ENCODE measurements around the gene LRRC4C. TPM values are rescaled to one million over a fixed set of nuclear protein-coding genes. Genes with fewer than 3 reads are reported as not detected.

LRRC4C gene
- total RNA-seq, 4 donors from 2014 or later = 0.19 to 1.1 TPM; not detected in 2

DNA sequence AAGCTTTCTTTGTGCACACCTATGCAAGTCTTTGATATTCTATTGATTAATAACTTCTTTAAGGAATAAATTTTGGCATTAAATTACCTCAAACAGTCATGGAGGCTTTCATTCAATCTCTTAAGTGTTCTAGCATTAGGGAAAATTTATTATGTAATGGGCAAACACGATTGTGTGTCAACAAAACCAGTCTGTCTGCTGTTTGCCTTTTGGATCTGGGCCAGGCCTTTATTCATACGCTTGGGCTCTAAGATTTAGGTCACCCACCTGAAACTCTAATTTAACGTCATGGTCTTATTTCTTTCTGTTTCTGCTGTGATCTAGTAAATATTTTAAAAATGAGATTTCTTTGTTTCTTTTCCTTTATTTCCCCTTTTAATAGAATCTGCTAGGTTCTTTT, 1270.6 kb downstream of the LRRC4C start:
- WGBS, 2 donors = 32 to 42% methylated on average over 3 of the region's 3 CpGs
- TF ChIP-seq, protein P1, sequence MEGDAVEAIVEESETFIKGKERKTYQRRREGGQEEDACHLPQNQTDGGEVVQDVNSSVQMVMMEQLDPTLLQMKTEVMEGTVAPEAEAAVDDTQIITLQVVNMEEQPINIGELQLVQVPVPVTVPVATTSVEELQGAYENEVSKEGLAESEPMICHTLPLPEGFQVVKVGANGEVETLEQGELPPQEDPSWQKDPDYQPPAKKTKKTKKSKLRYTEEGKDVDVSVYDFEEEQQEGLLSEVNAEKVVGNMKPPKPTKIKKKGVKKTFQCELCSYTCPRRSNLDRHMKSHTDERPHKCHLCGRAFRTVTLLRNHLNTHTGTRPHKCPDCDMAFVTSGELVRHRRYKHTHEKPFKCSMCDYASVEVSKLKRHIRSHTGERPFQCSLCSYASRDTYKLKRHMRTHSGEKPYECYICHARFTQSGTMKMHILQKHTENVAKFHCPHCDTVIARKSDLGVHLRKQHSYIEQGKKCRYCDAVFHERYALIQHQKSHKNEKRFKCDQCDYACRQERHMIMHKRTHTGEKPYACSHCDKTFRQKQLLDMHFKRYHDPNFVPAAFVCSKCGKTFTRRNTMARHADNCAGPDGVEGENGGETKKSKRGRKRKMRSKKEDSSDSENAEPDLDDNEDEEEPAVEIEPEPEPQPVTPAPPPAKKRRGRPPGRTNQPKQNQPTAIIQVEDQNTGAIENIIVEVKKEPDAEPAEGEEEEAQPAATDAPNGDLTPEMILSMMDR (IDR thresholded peaks at IDR 0.05) = no peak
- TF ChIP-seq POLR2A (IDR thresholded peaks at IDR 0.05) = no peak
- intact Hi-C loops (cut with DNase I; ENCODE audit: low total_unique reads) = no loop called here
- DNase-seq (ENCODE audit: low spot score in 2 of 2) = no peak
- H3K4me3 ChIP-seq (ENCODE audit: low read depth, poor library complexity, severe bottlenecking) = no peak overlapping the region

DNA sequence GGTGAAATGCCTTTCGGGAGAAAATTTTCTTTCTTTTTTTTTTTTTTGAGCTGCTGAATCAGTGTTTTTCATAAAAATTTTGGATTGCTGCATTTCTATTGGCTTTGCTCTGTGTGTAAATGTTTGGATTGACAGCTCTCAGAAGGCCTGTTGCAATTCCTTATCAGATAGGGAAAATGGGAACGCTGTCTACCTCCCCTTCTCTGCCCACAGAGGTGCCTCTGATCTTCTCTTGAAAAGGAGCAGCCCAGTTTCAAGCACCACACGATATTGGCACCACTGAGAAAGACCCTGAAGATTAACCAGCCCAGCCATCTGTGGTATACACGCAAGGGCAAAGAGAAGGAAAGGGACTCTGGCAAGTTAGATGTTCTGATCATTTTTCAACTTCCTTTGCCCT, 1272.2 kb downstream of the LRRC4C start:
- intact Hi-C loops (cut with DNase I; ENCODE audit: low total_unique reads) = no loop called here
- no peak for TF ChIP-seq POLR2A (IDR thresholded peaks at IDR 0.05)
- TF ChIP-seq, protein P1 (IDR thresholded peaks at IDR 0.05) = no peak
- WGBS, 2 donors = 66 to 71% methylated on average over 4 of the region's 4 CpGs
- no peak for DNase-seq (ENCODE audit: low spot score in 2 of 2)
- no peak overlapping the region for H3K4me3 ChIP-seq (ENCODE audit: low read depth, poor library complexity, severe bottlenecking)

- H3K4me3 ChIP-seq (ENCODE audit: low read depth, poor library complexity, severe bottlenecking) = no peak overlapping the region
- no peak for TF ChIP-seq POLR2A (IDR thresholded peaks at IDR 0.05)
- TF ChIP-seq, protein P1 (IDR thresholded peaks at IDR 0.05) = no peak
- no peak for DNase-seq (ENCODE audit: low spot score in 2 of 2)
- intact Hi-C loops (cut with DNase I; ENCODE audit: low total_unique reads) = no loop called here
- WGBS, 2 donors = 60 to 65% methylated on average over 12 to 13 of the region's 13 CpGs
Observed at GRCh38 chr11:40186437-40187263, 1272.8 kb downstream of the LRRC4C start.

DNA sequence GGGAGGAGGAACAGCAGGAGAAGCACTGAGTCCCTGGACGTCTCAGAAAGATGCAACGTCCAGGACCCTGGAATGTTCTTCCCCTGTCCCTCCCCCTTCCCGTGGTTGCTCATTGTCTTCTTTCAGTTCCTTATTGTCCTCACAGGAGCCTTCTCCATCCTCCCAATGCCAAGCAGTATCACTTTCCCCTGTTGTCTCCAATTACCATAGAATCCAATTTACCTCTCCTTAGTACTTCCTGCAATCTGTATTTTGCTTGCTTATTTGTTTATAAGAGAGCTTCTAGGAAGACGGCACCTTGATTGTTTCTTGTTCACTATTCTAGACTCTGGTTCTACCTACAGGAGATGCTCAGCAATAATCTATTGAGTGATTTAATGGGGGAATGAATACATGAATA, 1273.7 kb downstream of the LRRC4C start:
- no peak for DNase-seq (ENCODE audit: low spot score in 2 of 2)
- intact Hi-C loops (cut with DNase I; ENCODE audit: low total_unique reads) = no loop called here
- WGBS, 2 donors = 75 to 76% methylated on average over 4 of the region's 4 CpGs
- TF ChIP-seq, protein P1 (IDR thresholded peaks at IDR 0.05) = no peak
- no peak for TF ChIP-seq POLR2A (IDR thresholded peaks at IDR 0.05)
- no peak overlapping the region for H3K4me3 ChIP-seq (ENCODE audit: low read depth, poor library complexity, severe bottlenecking)

DNA sequence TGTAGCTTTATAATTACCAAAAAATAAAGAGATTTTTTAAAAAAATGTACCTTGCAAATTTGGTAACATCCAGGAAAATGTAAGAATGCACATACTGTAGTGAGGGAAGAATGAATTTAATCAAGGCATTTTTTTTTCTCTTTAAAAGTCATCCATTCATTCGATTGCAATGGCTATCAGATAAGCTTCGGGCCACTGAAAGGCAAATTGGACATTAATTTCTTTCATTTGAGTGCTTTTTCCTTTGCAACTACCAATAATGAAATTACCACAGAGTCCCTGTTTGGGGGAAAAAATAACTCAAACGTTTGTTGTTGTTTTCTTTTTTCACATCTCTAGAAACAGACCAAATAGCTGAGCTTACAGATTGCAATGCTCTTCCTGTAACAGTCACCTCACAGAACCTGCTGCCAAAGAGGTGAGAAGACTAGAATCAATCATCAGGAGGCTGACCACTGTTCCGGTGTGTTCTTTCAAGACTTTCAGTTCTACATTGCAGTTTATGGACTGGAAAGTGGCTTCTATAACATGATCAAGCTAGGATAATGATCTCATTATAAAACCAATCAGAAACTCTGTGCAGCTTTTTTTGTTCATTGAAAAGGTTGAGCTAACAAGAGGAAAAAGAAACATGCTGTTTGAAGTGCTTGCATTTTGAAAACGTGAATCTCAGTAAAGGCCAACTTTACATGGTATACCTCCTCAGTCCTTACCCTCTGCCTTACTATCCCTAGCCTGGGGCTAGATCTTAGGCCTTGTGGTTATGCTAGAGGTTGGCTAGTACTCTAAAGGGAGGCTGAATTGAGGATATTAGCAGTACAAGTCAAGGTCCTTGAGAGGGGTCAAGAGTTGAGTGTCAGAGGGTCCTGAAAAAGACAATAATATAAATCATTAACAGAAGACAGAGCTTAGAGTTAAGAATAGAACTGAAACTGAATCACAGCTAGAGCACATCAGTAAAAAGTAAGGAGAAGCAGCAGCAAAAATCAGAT, 1276.1 kb downstream of the LRRC4C start:
- DNase-seq (ENCODE audit: low spot score in 2 of 2) = no peak
- no peak for TF ChIP-seq POLR2A (IDR thresholded peaks at IDR 0.05)
- TF ChIP-seq, protein P1 (IDR thresholded peaks at IDR 0.05) = no peak
- H3K4me3 ChIP-seq (ENCODE audit: low read depth, poor library complexity, severe bottlenecking) = no peak overlapping the region
- 64 to 70% methylated on average over 5 of the region's 5 CpGs for WGBS, 2 donors
- intact Hi-C loops (cut with DNase I; ENCODE audit: low total_unique reads) = no loop called here
